HG03460 (cell line): ENCODE results near the gene TNIK.
"Not testable (repeated sequence)": the region's sequence is repeated elsewhere in the genome, so short reads cannot be mapped to it uniquely, and the experiment has no call there.

Experiments used
- ATAC-seq: cut with Tn5 transposase; IDR thresholded peaks from one replicate; pipeline ENCODE4 v1.9.1; 2021; ENCODE audit not compliant: unreplicated experiment

The TNIK gene

GRCh38 chr3:171149526-171150116, 310.6 kb downstream of the TNIK start:
- ATAC-seq, result no peak

GRCh38 chr3:171145798-171146197, 314.4 kb downstream of the TNIK start:
- no peak for ATAC-seq

GRCh38 chr3:171142985-171143384, 317.2 kb downstream of the TNIK start:
- no peak for ATAC-seq

GRCh38 chr3:171140246-171140645, 320.0 kb downstream of the TNIK start:
- no peak for ATAC-seq

GRCh38 chr3:171138027-171138426, 322.2 kb downstream of the TNIK start:
- ATAC-seq, result no peak

GRCh38 chr3:171135549-171135948, 324.7 kb downstream of the TNIK start:
- no peak for ATAC-seq

GRCh38 chr3:171133796-171134569, 326.2 kb downstream of the TNIK start:
- no peak for ATAC-seq

- ATAC-seq, result no peak
Observed at GRCh38 chr3:171133337-171133736, 326.9 kb downstream of the TNIK start.

GRCh38 chr3:171132873-171133272, 327.3 kb downstream of the TNIK start:
- ATAC-seq, result no peak

- ATAC-seq, result no peak
Observed at GRCh38 chr3:171129827-171130226, 330.4 kb downstream of the TNIK start.

GRCh38 chr3:171127611-171128010, 332.6 kb downstream of the TNIK start:
- no peak for ATAC-seq

- no peak for ATAC-seq
Observed at GRCh38 chr3:171126478-171127209, 333.6 kb downstream of the TNIK start.

- no peak for ATAC-seq
Observed at GRCh38 chr3:171125010-171125409, 335.2 kb downstream of the TNIK start.

- no peak for ATAC-seq
Observed at GRCh38 chr3:171123915-171124314, 336.3 kb downstream of the TNIK start.

GRCh38 chr3:171122861-171123260, 337.3 kb downstream of the TNIK start:
- ATAC-seq, result no peak

GRCh38 chr3:171122240-171122639, 338.0 kb downstream of the TNIK start:
- no peak for ATAC-seq

GRCh38 chr3:171121801-171122200, 338.4 kb downstream of the TNIK start:
- no peak for ATAC-seq

- ATAC-seq, result not testable (repeated sequence)
Observed at GRCh38 chr3:171119402-171119801, 340.8 kb downstream of the TNIK start.

- not testable (repeated sequence) for ATAC-seq
Observed at GRCh38 chr3:171118993-171119392, 341.2 kb downstream of the TNIK start.

GRCh38 chr3:171116824-171117395, 343.3 kb downstream of the TNIK start:
- ATAC-seq, result no peak

GRCh38 chr3:171116365-171116764, 343.8 kb downstream of the TNIK start:
- ATAC-seq, result no peak

- ATAC-seq, result no peak
Observed at GRCh38 chr3:171115667-171116066, 344.5 kb downstream of the TNIK start.
